Stimulated activated CD8-positive, alpha-beta memory T cell treated with anti-CD3 and anti-CD28 coated beads, Interleukin-4, amount 100 ng/mL, for 4 hours (primary cell): ENCODE measurements around the gene KRT75.
"Not testable (repeated sequence)": the region's sequence is repeated elsewhere in the genome, so short reads cannot be mapped to it uniquely, and the experiment has no call there.

Experiments used
- DNase-seq, 2 donors: peaks; one replicate each; pipeline ENCODE4 v3.0.0-alpha.2; 2020; ENCODE audit warnings: low read depth in 2 of 2, low spot score in 1 of 2

The KRT75 gene

GRCh38 chr12:52434081-52434733 is at the start of gene KRT75:
KRT75 (minus strand) TSS chr12:52434371; CDS start chr12:52434304, 67 bp downstream.
- DNase-seq, result no peak

- DNase-seq, result no peak
These were observed 45.9 kb upstream of the KRT75 start for GRCh38 chr12:52480073-52480472.

- DNase-seq, result no peak
These were observed 43.5 kb upstream of the KRT75 start for GRCh38 chr12:52477651-52478050.

- no peak for DNase-seq
These were observed 40.0 kb upstream of the KRT75 start for GRCh38 chr12:52474212-52474611.

- DNase-seq, result no peak
These were observed 39.6 kb upstream of the KRT75 start, which contains the start of gene KRT6C for GRCh38 chr12:52473768-52474167. KRT6C (minus strand) TSS chr12:52473805; CDS start chr12:52473737, 68 bp downstream.

GRCh38 chr12:52469853-52470252 is 35.7 kb upstream of the KRT75 start:
- DNase-seq, result no peak

GRCh38 chr12:52464897-52465296 is 30.7 kb upstream of the KRT75 start:
- DNase-seq, result no peak

GRCh38 chr12:52461693-52462092 is 27.5 kb upstream of the KRT75 start:
- DNase-seq, result no peak

- DNase-seq, result no peak
These were observed 24.7 kb upstream of the KRT75 start for GRCh38 chr12:52458861-52459260.

- DNase-seq, result no peak
These were observed 21.6 kb upstream of the KRT75 start for GRCh38 chr12:52455821-52456220.

- DNase-seq, result no peak
These were observed 20.4 kb upstream of the KRT75 start for GRCh38 chr12:52454411-52455201.

GRCh38 chr12:52452101-52452500 is 17.9 kb upstream of the KRT75 start, which contains the start of gene KRT6B:
KRT6B (minus strand) TSS chr12:52452146; CDS start chr12:52452078, 68 bp downstream.
- DNase-seq, result no peak

GRCh38 chr12:52448228-52448627 is 14.1 kb upstream of the KRT75 start:
- DNase-seq, result no peak

- not testable (repeated sequence) for DNase-seq
These were observed 13.0 kb upstream of the KRT75 start for GRCh38 chr12:52447196-52447595.

- DNase-seq, result no peak
These were observed 12.3 kb upstream of the KRT75 start for GRCh38 chr12:52446367-52447045.

GRCh38 chr12:52445876-52446275 is 11.7 kb upstream of the KRT75 start:
- DNase-seq, result no peak

- DNase-seq, result no peak
These were observed 10.8 kb upstream of the KRT75 start for GRCh38 chr12:52444647-52445595.

GRCh38 chr12:52443966-52444365 is 9.8 kb upstream of the KRT75 start:
- DNase-seq, result no peak

- no peak for DNase-seq
These were observed 8.5 kb upstream of the KRT75 start for GRCh38 chr12:52442600-52443061.

- no peak for DNase-seq
These were observed 7.2 kb upstream of the KRT75 start for GRCh38 chr12:52441320-52441911.
